Pancreas (tissue), 10 donors: Measurements from ENCODE around the gene NCK2. TPM values are rescaled to one million over a fixed set of nuclear protein-coding genes. Genes with fewer than 3 reads are reported as not detected.

Source experiments
- ATAC-seq, 4 donors: fragments of 200-7000 bp; cut with Tn5 transposase; one replicate each; pipeline versions ENCODE4 v1.8.0 to v1.9.1; 2020; ENCODE audit warnings: mild to moderate bottlenecking in 4 of 4, moderate library complexity in 4 of 4
- DNase-seq, 6 donors: peaks; one replicate each; pipeline ENCODE4 v3.0.0-alpha.2; 2020
- FAIRE-seq: peaks from 2 replicates; lab custom pipeline; 2012; peaks lifted over from hg19 to GRCh38; lab: Jason Lieb, UNC
- H3K27ac ChIP-seq, 4 donors: fragments of 200-600 bp; sonication (generic); 1 replicate in 3 of 4; 2 replicates in 1 of 4; pipeline versions ENCODE4 v1.5.0 to v1.8.0; 2020
- H3K27me3 ChIP-seq, 4 donors: fragments of 200-600 bp; one replicate each; pipeline ENCODE4 v1.8.0; 2021
- H3K36me3 ChIP-seq, 3 donors: fragments of 200-600 bp; sonication (generic) in 1 of 3; one replicate each; pipeline versions ENCODE4 v1.5.0 to v1.8.0; 2020 to 2021
- H3K4me1 ChIP-seq, 3 donors: fragments of 200-600 bp; one replicate each; pipeline ENCODE4 v1.8.0; 2021
- H3K4me3 ChIP-seq, 4 donors: fragments of 200-600 bp; sonication (generic) in 2 of 4; one replicate each; pipeline versions ENCODE4 v1.5.0 to v1.8.0; 2020 to 2021
- H3K9me3 ChIP-seq, 4 donors: fragments of 200-600 bp; one replicate each; pipeline ENCODE4 v1.8.0; 2021
- CTCF ChIP-seq, 4 donors: fragments of 200-600 bp; sonication (generic) in 3 of 4; IDR thresholded peaks; one replicate each; pipeline versions ENCODE4 v1.5.0 to v1.8.0; 2021; ENCODE audit warnings: antibody characterized with exemption in 4 of 4
- WGBS, 2 donors: extraction: QIAGEN DNeasy Blood & Tissue Kit; methylation state at CpG; one replicate each; pipeline ENCODE4 v1.1.7; 2013; 5-methylcytosine and 5-hydroxymethylcytosine counted together
- intact Hi-C, 3 donors: fragments of 100-400 bp; cut with DNase I; formaldehyde crosslinking; loops; one replicate each; pipeline versions ENCODE4 v1.11.1 to v1.14.2; 2022
- polyA plus RNA-seq, 2 donors: library from polyadenylated mRNA; stranded (reverse); fragments of 200-250 nt; gene quantifications; one replicate each; pipeline ENCODE4 v1.2.3, GENCODE V29; 2013
- total RNA-seq, 6 donors: library from RNA; stranded (reverse); fragmentation: NEBNext Ultra II Directional in 4 of 6; extraction: Animal tissue kit (Norgen Biotek cat#: 25700) in 4 of 6; gene quantifications; one replicate each; pipeline versions ENCODE4 v1.2.1 to v1.2.4, GENCODE V29; 2021 to 2023
- donor health status: healthy with polysubstance abuse.
- donor health status: DM: no; HTN: no; CAD: no; lungs with moderate emphysema.
- donor health status: DM: no; HTN: no; CAD: no.
- donor health status: control.
- donor health status: control.
- donor health status: Bipolar disorder and iron deficiency.
- donor health status: DM: yes; HTN: yes; CAD: no.
- donor health status: DM: no; HTN: no; CAD: no.
- donor health status: DM: no; HTN: no; CAD: no.
- donor health status: DM: yes; HTN: yes; CAD: no.

NCK2 gene
- total and polyA plus RNA-seq, 8 donors, result 28.4 to 57.6 (median 31.2) TPM

- no peaks in the 10 kb centered on the region for H3K9me3 ChIP-seq
- no peak overlapping the region for H3K4me3 ChIP-seq
- intact Hi-C loops, result no loop called here
- TF ChIP-seq CTCF (IDR thresholded peaks at IDR 0.05), result no peak
- no peaks in the 10 kb centered on the region for H3K27me3 ChIP-seq
- FAIRE-seq, result no peak
- no peak overlapping the region for H3K27ac ChIP-seq
- H3K4me1 ChIP-seq, result peaks cover 0 to 4% (median 0%) of the 10 kb centered on the region in 3 donors
- no peak for ATAC-seq
- no peaks in the 10 kb centered on the region for H3K36me3 ChIP-seq
- DNase-seq, result no peak
These were observed 36.0 kb upstream of the NCK2 start for GRCh38 chr2:105708697-105709096.

- H3K4me1 ChIP-seq, result peaks cover 0 to 4% (median 0%) of the 10 kb centered on the region in 3 donors
- H3K36me3 ChIP-seq, result no peaks in the 10 kb centered on the region
- no peak overlapping the region for H3K27ac ChIP-seq
- FAIRE-seq (no peak), ATAC-seq (peak; percentile 27 to 73 (median 52)), DNase-seq (no peak)
- intact Hi-C loops, result no loop called here
- TF ChIP-seq CTCF (IDR thresholded peaks at IDR 0.05), result no peak
- no peak overlapping the region for H3K4me3 ChIP-seq
- H3K9me3 ChIP-seq, result no peaks in the 10 kb centered on the region
- no peaks in the 10 kb centered on the region for H3K27me3 ChIP-seq
These were observed 33.3 kb upstream of the NCK2 start for GRCh38 chr2:105711394-105711793.

- peak in 1 of 6 donors; percentile 16 for DNase-seq
- WGBS, 2 donors, result 40% methylated on average over 5 of the region's 5 CpGs
- H3K27me3 ChIP-seq, result no peaks in the 10 kb centered on the region
- no peak for FAIRE-seq
- no peaks in the 10 kb centered on the region for H3K9me3 ChIP-seq
- intact Hi-C loops, result no loop called here
- peaks cover 0 to 4% (median 0%) of the 10 kb centered on the region in 3 donors for H3K4me1 ChIP-seq
- H3K36me3 ChIP-seq, result no peaks in the 10 kb centered on the region
- no peak overlapping the region for H3K4me3 ChIP-seq
- no peak for TF ChIP-seq CTCF (IDR thresholded peaks at IDR 0.05)
- ATAC-seq, result peak; percentile 30 to 80 (median 52)
- peak overlapping the region in 2 of 4 donors; percentile 4 to 30 for H3K27ac ChIP-seq
These were observed 32.4 kb upstream of the NCK2 start for GRCh38 chr2:105712166-105712915.

GRCh38 chr2:105712981-105713596 lies 31.6 kb upstream of the NCK2 start:
- Histone ChIP-seq H3K9me3 (no peaks in the 10 kb centered on the region), H3K4me3 (no peak overlapping the region), H3K36me3 (no peaks in the 10 kb centered on the region), H3K27me3 (no peaks in the 10 kb centered on the region), H3K27ac (peak overlapping the region in 3 of 4 donors; percentile 12 to 17 (median 15)), H3K4me1 (peaks cover 0 to 4% (median 0%) of the 10 kb centered on the region in 3 donors)
- ATAC-seq (peak in 3 of 4 donors; percentile 21 to 66 (median 60)), FAIRE-seq (no peak), DNase-seq (no peak)
- TF ChIP-seq CTCF (IDR thresholded peaks at IDR 0.05), result no peak
- 63 to 73% methylated on average over 6 of the region's 6 CpGs for WGBS, 2 donors
- intact Hi-C loops, result no loop called here

GRCh38 chr2:105714141-105714540 lies 30.6 kb upstream of the NCK2 start:
- H3K4me3 ChIP-seq, result no peak overlapping the region
- no peaks in the 10 kb centered on the region for H3K36me3 ChIP-seq
- peaks cover 0 to 4% (median 0%) of the 10 kb centered on the region in 3 donors for H3K4me1 ChIP-seq
- no peak for TF ChIP-seq CTCF (IDR thresholded peaks at IDR 0.05)
- peak overlapping the region in 1 of 4 donors; percentile 9 for H3K27ac ChIP-seq
- intact Hi-C loops, result no loop called here
- no peaks in the 10 kb centered on the region for H3K9me3 ChIP-seq
- no peaks in the 10 kb centered on the region for H3K27me3 ChIP-seq
- 29 to 32% methylated on average over 6 of the region's 6 CpGs for WGBS, 2 donors
- FAIRE-seq, result no peak
- no peak for ATAC-seq
- DNase-seq, result no peak
